Osteoblast (primary cell): ENCODE measurements around the gene TERT. TPM values are rescaled to one million over a fixed set of nuclear protein-coding genes. Genes with fewer than 3 reads are reported as not detected.

ENCODE experiments used
- DNase-seq: peaks from one replicate; pipeline ENCODE4 v3.0.0; 2011; ENCODE audit warnings: low spot score, mixed read lengths; ENCODE audit not compliant: insufficient read length; ENCODE audit errors: missing footprints
- H2AFZ ChIP-seq: 2 replicates; pipeline ENCODE4 v1.6.0; 2011; ENCODE audit warnings: mild to moderate bottlenecking, low read length
- H3K27ac ChIP-seq: 2 replicates; pipeline ENCODE4 v1.5.1; 2011; ENCODE audit warnings: mild to moderate bottlenecking, low read depth, low read length, moderate library complexity
- H3K27me3 ChIP-seq: 2 replicates; pipeline ENCODE4 v1.6.0; 2012; ENCODE audit warnings: mild to moderate bottlenecking, control low read depth, inconsistent platforms, low read length, moderate library complexity; ENCODE audit not compliant: insufficient read depth
- H3K36me3 ChIP-seq: 2 replicates; pipeline ENCODE4 v1.5.1; 2011; ENCODE audit warnings: mild to moderate bottlenecking, low read length, control low read depth, moderate library complexity; ENCODE audit not compliant: insufficient read depth
- H3K4me1 ChIP-seq: 2 replicates; pipeline ENCODE4 v1.5.1; 2011; ENCODE audit warnings: mild to moderate bottlenecking, low read length, control low read depth, moderate library complexity; ENCODE audit not compliant: insufficient read depth
- H3K4me2 ChIP-seq: 2 replicates; pipeline ENCODE4 v1.6.0; 2011; ENCODE audit warnings: mild to moderate bottlenecking, low read length; ENCODE audit not compliant: insufficient read depth
- H3K4me3 ChIP-seq: fragments of 200-600 bp; sonication (generic); 3 replicates; pipeline ENCODE4 v1.5.1; 2012; ENCODE audit warnings: mild to moderate bottlenecking, low read length, inconsistent platforms; ENCODE audit not compliant: insufficient read depth
- H3K79me2 ChIP-seq: 2 replicates; pipeline ENCODE4 v1.6.0; 2012; ENCODE audit warnings: mild to moderate bottlenecking, low read length, control low read depth, inconsistent platforms; ENCODE audit not compliant: insufficient read depth
- H3K9me3 ChIP-seq: 2 replicates; pipeline ENCODE4 v1.5.1; 2011; ENCODE audit warnings: low read depth, low read length, control low read depth
- H4K20me1 ChIP-seq: 2 replicates; pipeline ENCODE4 v1.6.0; 2012; ENCODE audit warnings: mild to moderate bottlenecking, low read length, control low read depth; ENCODE audit not compliant: insufficient read depth
- total RNA-seq: library from RNA; depleted of rRNA; stranded (reverse); fragments of >200 nt; gene quantifications from 2 replicates; pipeline ENCODE4 v1.2.3, GENCODE V29; 2012
- TF ChIP-seq, protein P1 (sequence below): IDR thresholded peaks from 2 replicates; pipeline ENCODE4 v1.5.1; 2011; ENCODE audit warnings: mild to moderate bottlenecking, low read depth, low read length, moderate library complexity; ENCODE audit errors: extremely low read depth

Gene TERT
- total RNA-seq, 1 donor: not detected

- Histone ChIP-seq H4K20me1 (no peaks in the 10 kb centered on the region), H3K4me3 (no peak overlapping the region), H3K36me3 (peaks cover 56% of the 10 kb centered on the region), H3K27me3 (no peaks in the 10 kb centered on the region), H3K9me3 (no peaks in the 10 kb centered on the region), H2AFZ (no peak overlapping the region), H3K4me1 (no peaks in the 10 kb centered on the region), H3K27ac (no peak overlapping the region), H3K79me2 (no peaks in the 10 kb centered on the region), H3K4me2 (no peak overlapping the region)
- DNase-seq: no peak
- TF ChIP-seq, protein P1, sequence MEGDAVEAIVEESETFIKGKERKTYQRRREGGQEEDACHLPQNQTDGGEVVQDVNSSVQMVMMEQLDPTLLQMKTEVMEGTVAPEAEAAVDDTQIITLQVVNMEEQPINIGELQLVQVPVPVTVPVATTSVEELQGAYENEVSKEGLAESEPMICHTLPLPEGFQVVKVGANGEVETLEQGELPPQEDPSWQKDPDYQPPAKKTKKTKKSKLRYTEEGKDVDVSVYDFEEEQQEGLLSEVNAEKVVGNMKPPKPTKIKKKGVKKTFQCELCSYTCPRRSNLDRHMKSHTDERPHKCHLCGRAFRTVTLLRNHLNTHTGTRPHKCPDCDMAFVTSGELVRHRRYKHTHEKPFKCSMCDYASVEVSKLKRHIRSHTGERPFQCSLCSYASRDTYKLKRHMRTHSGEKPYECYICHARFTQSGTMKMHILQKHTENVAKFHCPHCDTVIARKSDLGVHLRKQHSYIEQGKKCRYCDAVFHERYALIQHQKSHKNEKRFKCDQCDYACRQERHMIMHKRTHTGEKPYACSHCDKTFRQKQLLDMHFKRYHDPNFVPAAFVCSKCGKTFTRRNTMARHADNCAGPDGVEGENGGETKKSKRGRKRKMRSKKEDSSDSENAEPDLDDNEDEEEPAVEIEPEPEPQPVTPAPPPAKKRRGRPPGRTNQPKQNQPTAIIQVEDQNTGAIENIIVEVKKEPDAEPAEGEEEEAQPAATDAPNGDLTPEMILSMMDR: no peak
These were observed 26.7 kb upstream of the TERT start for GRCh38 chr5:1321576-1321975.

- peak; percentile 35 for DNase-seq
- H3K27me3 ChIP-seq: no peaks in the 10 kb centered on the region
- H3K27ac ChIP-seq: no peak overlapping the region
- no peak overlapping the region for H3K4me3 ChIP-seq
- H2AFZ ChIP-seq: no peak overlapping the region
- H3K4me2 ChIP-seq: no peak overlapping the region
- no peaks in the 10 kb centered on the region for H4K20me1 ChIP-seq
- TF ChIP-seq, protein P1: no peak
- H3K36me3 ChIP-seq: peaks cover 56% of the 10 kb centered on the region
- H3K9me3 ChIP-seq: no peaks in the 10 kb centered on the region
- peaks cover 8% of the 10 kb centered on the region for H3K4me1 ChIP-seq
- no peaks in the 10 kb centered on the region for H3K79me2 ChIP-seq
These were observed 25.8 kb upstream of the TERT start for GRCh38 chr5:1320436-1321344.

DNA sequence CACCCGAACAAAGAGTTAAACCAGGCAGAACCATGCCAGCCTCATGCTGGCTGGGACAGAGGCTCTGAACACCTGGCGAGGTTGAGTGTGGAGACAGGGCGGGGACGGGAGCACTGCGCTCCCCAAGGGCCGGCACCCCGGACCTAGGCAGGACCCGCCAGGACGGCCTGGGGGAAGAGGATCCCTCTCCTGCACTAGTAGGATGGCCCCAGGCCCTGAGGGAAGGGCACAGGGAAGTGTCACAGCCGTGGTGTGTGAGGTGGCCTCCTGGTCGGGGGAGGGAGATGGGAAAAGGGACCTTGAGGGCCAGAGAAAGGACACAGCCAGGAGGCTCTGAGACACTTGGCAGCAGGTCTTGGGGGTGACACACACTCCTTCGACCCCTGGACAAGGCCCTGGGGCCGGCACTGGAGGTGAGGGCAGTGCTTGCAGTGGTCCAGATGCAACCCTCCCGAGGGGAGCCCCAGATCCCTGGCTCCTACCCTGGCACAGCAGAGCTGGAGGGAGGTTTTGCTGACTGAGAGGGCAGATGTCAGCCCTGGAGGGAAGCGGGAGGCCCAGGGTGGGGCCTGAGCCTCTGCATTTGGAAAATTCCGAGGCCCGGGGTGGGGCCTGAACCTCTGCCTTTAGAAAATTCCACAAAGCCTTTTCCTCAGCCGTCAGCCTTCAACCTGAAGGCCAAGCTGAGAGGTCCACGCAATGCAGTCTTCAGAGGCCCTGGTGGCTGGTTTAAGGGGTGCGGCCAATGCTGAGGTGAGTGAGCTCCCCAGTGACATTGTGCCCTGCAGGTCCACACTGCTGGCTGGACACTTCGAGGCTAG lies 24.8 kb upstream of the TERT start:
- Histone ChIP-seq H3K27ac (no peak overlapping the region), H3K4me2 (no peak overlapping the region), H3K79me2 (no peaks in the 10 kb centered on the region), H3K4me3 (no peak overlapping the region), H3K9me3 (no peaks in the 10 kb centered on the region), H3K36me3 (peaks cover 48% of the 10 kb centered on the region), H2AFZ (no peak overlapping the region), H3K4me1 (peaks cover 9% of the 10 kb centered on the region), H3K27me3 (no peaks in the 10 kb centered on the region), H4K20me1 (no peaks in the 10 kb centered on the region)
- DNase-seq: peak; percentile 81
- TF ChIP-seq, protein P1: no peak
